OCI-LY7 (cell line): ENCODE results near the gene CENPX.

Source experiments
- CTCF ChIP-seq: fragments of 200-600 bp; sonication (generic); conservative IDR thresholded peaks from 2 replicates; pipeline ENCODE4 v1.5.1; 2014; ENCODE audit warnings: mild to moderate bottlenecking, antibody characterized with exemption, low read length, moderate library complexity, mixed read lengths
- EZH2phosphoT487 ChIP-seq: fragments of 200-600 bp; sonication (generic); IDR thresholded peaks from 2 replicates; pipeline ENCODE4 v1.6.1; 2018; ENCODE audit warnings: low read depth, borderline replicate concordance, mild to moderate bottlenecking, mixed run types, antibody characterized with exemption, low read length, moderate library complexity, mixed read lengths

DNA sequence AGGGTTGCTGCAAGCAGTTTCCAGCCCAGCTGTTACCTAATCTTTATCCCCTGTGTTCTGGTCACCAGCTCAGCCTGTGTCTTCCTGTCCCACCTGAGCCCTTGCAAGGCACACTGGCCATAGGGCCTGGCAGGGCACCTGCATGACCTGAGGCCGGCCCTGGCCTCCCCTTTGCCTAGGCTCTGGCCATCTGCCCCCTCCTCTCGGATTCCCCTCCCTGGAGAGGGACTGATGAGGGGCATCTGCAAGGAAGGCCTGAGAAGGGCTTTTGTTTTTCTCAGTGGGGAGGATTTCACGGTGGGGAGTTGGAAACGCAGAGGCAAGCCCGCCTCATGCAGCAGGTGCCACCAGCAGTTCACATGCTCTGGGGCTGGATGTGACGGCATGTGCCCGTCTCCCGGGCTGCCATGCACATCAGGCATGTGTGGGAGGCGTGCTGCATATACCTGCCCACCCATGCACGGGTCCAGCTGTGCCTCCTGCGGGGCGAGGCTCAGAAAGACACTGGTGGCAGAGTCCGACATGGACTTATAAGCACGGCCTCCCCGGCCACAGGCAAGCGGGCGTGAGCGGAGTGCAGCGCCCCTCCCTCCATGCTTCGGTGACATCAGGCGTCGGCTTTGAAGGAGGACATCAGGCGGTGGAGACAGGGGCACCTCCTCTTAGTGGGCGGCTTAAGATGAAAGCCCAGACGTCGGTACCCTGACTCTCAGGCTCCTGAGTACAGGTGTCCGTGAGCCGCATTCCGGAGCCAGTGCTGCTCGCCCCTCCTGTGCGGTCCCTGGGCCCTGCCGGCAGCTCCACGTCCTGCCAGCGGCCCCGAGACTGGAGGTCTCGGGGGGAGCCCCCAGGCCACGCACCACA is 28.7 kb downstream of the CENPX start:
- TF ChIP-seq CTCF (no peak), EZH2phosphoT487 (no peak)
